Effector memory CD4-positive, alpha-beta T cell (primary cell): ENCODE measurements around the gene NUP98.

Experiments
- DNase-seq, 3 donors: peaks; one replicate each; pipeline ENCODE4 v3.0.0-alpha.2; 2020
- H3K27ac ChIP-seq: 2 replicates; pipeline ENCODE4 v1.7.0; 2013; ENCODE audit warnings: mild to moderate bottlenecking, low read length, moderate library complexity; ENCODE audit not compliant: insufficient read depth, poor library complexity, severe bottlenecking
- H3K27me3 ChIP-seq: replicated peaks from 2 replicates; pipeline ENCODE4 v1.7.0; 2013; ENCODE audit warnings: mild to moderate bottlenecking, low read length; ENCODE audit not compliant: insufficient read depth, control insufficient read depth, poor library complexity, severe bottlenecking
- H3K36me3 ChIP-seq: 2 replicates; pipeline ENCODE4 v1.7.0; 2013; ENCODE audit warnings: mild to moderate bottlenecking, low read length, moderate library complexity; ENCODE audit not compliant: control insufficient read depth, insufficient read depth
- H3K4me1 ChIP-seq: 2 replicates; pipeline ENCODE4 v1.7.0; 2013; ENCODE audit warnings: low read length, mild to moderate bottlenecking; ENCODE audit not compliant: control insufficient read depth, insufficient read depth, poor library complexity, severe bottlenecking
- H3K4me3 ChIP-seq: 2 replicates; pipeline ENCODE4 v1.7.0; 2013; ENCODE audit warnings: low read length, low read depth, mild to moderate bottlenecking; ENCODE audit not compliant: insufficient read depth, poor library complexity, severe bottlenecking
- H3K9me3 ChIP-seq: 2 replicates; pipeline ENCODE4 v1.7.0; 2013; ENCODE audit warnings: mild to moderate bottlenecking, low read length, moderate library complexity; ENCODE audit not compliant: control insufficient read depth

Gene NUP98

DNA sequence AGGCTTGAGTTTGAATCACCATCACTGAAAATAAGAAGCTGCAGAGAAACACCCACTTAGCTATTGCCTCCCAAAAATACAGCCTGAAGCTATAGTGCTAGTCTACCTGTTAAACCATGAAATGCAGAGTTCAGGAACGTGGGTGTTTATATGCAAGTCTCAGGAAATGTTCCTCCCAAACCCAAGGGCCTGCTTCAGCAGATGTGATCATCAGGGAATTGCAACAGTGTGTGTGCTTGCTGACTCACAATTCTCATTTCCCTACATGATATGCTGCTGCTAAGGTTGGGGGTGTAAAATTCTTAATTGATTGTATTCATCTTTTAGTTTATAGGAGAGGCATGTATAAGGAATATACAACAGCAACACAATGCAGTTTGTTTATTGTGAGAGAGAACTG lies 49.6 kb downstream of the NUP98 start:
- H3K4me3 ChIP-seq = no peak overlapping the region
- H3K27ac ChIP-seq = no peak overlapping the region

DNA sequence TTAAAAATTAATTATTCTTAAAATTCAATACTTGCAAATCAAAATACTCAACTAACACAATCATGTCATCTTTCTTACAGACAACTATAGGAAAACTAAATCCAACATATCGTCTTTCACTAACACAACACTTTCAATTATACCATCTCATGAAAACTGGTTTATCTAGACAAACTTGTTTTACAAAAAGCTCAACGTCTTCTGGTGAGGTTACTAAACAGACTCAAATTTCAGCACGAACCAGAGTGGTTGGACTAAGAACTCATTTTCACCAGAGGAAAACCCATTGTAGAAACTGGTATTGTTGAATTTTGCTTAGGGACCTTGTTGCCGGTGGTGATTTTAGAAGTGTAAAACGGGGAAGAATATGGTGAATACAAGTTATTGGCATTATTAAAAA lies 52.2 kb downstream of the NUP98 start:
- no peak for DNase-seq
- no peaks in the 10 kb centered on the region for H3K9me3 ChIP-seq
- no peaks in the 10 kb centered on the region for H3K4me1 ChIP-seq
- H3K27me3 ChIP-seq = no peaks in the 10 kb centered on the region
- no peak overlapping the region for H3K27ac ChIP-seq
- H3K36me3 ChIP-seq = peaks cover 56% of the 10 kb centered on the region
- H3K4me3 ChIP-seq = no peak overlapping the region

More for the DNA sequence above, 49.6 kb downstream of the NUP98 start:
- no peaks in the 10 kb centered on the region for H3K4me1 ChIP-seq
- DNase-seq = no peak
- no peaks in the 10 kb centered on the region for H3K27me3 ChIP-seq
- peaks cover 64% of the 10 kb centered on the region for H3K36me3 ChIP-seq
- H3K9me3 ChIP-seq = no peaks in the 10 kb centered on the region

DNA sequence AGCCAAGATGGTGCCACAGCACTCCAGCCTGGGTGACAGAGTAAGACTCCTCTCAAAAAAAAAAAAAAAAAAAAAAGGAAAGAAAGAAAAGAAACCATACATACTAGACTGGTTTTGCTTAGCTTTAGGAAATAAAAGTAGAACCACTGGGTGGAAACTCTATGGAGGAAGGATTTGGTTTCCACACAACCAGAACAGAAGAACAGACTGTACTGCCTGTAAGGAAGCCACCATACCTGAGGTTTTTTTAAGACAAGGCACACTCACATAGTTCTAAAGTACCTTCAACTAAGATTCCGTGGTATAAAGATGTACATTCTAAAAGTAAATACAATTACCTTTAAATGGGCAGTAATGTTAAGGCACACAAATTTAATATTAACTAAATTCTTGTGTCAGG lies 58.6 kb downstream of the NUP98 start:
- no peak overlapping the region for H3K27ac ChIP-seq
- no peaks in the 10 kb centered on the region for H3K27me3 ChIP-seq
- H3K9me3 ChIP-seq = no peaks in the 10 kb centered on the region
- H3K4me1 ChIP-seq = no peaks in the 10 kb centered on the region
- no peak overlapping the region for H3K4me3 ChIP-seq
- no peak for DNase-seq
- peaks cover 59% of the 10 kb centered on the region for H3K36me3 ChIP-seq

DNA sequence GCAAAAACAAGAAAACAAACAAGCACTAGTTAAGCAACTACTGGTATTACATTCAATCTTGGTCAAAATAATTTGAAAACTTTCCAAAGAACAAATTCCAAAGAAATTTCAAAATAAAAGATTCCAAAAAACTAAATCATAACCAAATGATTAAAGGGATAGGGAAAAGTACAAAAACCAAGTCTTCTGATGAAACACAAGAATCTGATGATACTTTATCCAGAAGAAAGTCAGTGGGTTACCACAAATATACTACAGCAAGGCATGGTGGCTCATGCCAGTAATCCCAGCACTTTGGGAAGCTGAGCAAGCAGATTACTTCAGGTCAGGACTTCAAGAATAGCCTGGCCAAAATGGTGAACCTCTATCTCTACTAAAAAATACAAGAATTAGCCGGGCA lies 59.1 kb downstream of the NUP98 start:
- no peak for DNase-seq

DNA sequence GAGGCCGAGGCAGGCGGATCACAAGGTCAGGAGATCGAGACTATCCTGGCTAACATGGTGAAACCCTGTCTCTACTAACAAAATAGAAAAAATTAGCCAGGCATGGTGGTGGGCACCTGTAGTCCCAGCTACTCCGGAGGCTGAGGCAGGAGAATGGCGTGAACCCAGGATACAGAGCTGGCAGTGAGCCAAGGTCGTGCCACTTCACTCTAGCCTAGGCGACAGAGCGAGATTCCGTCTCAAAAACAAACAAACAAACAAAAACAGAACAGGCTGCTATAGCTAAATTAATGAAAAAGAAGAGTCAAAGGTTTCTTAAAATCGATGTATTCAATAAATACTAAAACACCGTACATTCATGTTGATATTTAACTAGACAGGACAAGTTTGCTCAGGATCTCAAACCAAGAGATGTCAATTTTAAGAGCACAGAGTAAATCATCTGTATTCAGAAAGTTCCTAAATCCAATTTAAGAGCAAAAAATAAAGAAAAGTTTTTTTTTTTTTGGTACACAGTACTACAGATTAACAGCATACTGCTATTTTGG lies 59.9 kb downstream of the NUP98 start:
- Histone ChIP-seq H3K27ac (no peak overlapping the region), H3K36me3 (peaks cover 69% of the 10 kb centered on the region), H3K9me3 (no peaks in the 10 kb centered on the region)

More for the DNA sequence above, 59.1 kb downstream of the NUP98 start:
- no peaks in the 10 kb centered on the region for H3K27me3 ChIP-seq
- H3K4me1 ChIP-seq = no peaks in the 10 kb centered on the region
- H3K27ac ChIP-seq = no peak overlapping the region
- H3K36me3 ChIP-seq = peaks cover 63% of the 10 kb centered on the region
- no peaks in the 10 kb centered on the region for H3K9me3 ChIP-seq
- no peak overlapping the region for H3K4me3 ChIP-seq

GRCh38 chr11:3736816-3737215 lies 60.5 kb downstream of the NUP98 start:
- Histone ChIP-seq H3K4me1 (no peaks in the 10 kb centered on the region), H3K27me3 (no peaks in the 10 kb centered on the region), H3K36me3 (peaks cover 68% of the 10 kb centered on the region), H3K27ac (no peak overlapping the region), H3K9me3 (no peaks in the 10 kb centered on the region), H3K4me3 (no peak overlapping the region)
- no peak for DNase-seq

More for the DNA sequence above, 59.9 kb downstream of the NUP98 start:
- no peaks in the 10 kb centered on the region for H3K4me1 ChIP-seq
- H3K27me3 ChIP-seq = no peaks in the 10 kb centered on the region
- no peak for DNase-seq
- no peak overlapping the region for H3K4me3 ChIP-seq

GRCh38 chr11:3735827-3736226 lies 61.5 kb downstream of the NUP98 start:
- no peak overlapping the region for H3K4me3 ChIP-seq
- H3K4me1 ChIP-seq = no peaks in the 10 kb centered on the region
- H3K27me3 ChIP-seq = no peaks in the 10 kb centered on the region
- H3K27ac ChIP-seq = no peak overlapping the region
- H3K36me3 ChIP-seq = peaks cover 69% of the 10 kb centered on the region
- no peaks in the 10 kb centered on the region for H3K9me3 ChIP-seq
- no peak for DNase-seq

- Histone ChIP-seq H3K36me3 (peaks cover 77% of the 10 kb centered on the region), H3K27me3 (no peaks in the 10 kb centered on the region)
Measured at GRCh38 chr11:3732671-3733436, 64.5 kb downstream of the NUP98 start.

DNA sequence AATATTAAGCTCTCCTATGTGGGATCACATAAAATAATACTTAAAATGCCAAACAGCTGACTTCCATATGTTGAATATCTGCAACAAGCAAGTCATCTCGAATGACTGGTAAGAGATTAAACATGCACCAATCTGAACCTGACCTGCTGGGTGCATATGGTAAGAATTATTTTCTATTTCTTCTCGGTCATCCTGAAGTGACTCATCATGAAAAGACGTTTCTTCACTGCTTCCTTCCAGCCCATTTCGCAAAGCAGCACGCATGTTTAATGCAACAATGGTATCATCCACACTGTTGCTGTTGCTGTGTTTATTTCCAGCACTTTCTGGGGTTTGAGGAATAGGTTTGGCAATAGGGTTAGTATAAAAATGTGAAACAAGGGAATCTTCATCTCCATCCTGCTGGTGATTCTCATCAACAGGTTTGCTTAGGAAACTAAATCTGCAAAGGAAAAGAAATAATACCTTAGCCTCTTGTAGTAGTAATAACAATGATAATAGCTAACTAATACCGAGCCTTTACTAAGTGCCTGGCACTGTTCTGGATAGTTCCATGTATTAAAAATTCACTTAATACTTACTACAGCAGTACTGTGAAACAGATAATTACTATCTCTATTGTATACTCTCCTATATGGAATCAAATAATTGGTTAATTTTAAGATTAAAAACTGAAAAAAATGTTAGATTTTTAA lies 74.2 kb downstream of the NUP98 start:
- Histone ChIP-seq H3K36me3 (peaks cover 69% of the 10 kb centered on the region), H3K4me3 (no peak overlapping the region), H3K4me1 (no peaks in the 10 kb centered on the region), H3K27me3 (no peaks in the 10 kb centered on the region), H3K9me3 (no peaks in the 10 kb centered on the region), H3K27ac (no peak overlapping the region)
- no peak for DNase-seq

More at GRCh38 chr11:3732671-3733436, 64.5 kb downstream of the NUP98 start:
- Histone ChIP-seq H3K4me3 (no peak overlapping the region), H3K27ac (no peak overlapping the region), H3K9me3 (no peaks in the 10 kb centered on the region), H3K4me1 (no peaks in the 10 kb centered on the region)
- DNase-seq = no peak

- peaks cover 71% of the 10 kb centered on the region for H3K36me3 ChIP-seq
- no peaks in the 10 kb centered on the region for H3K4me1 ChIP-seq
- H3K4me3 ChIP-seq = no peak overlapping the region
- H3K27me3 ChIP-seq = no peaks in the 10 kb centered on the region
- no peak for DNase-seq
- H3K27ac ChIP-seq = no peak overlapping the region
- no peaks in the 10 kb centered on the region for H3K9me3 ChIP-seq
Measured at GRCh38 chr11:3722100-3722499, 75.3 kb downstream of the NUP98 start.
